Astrocyte (in vitro differentiated cells and primary cell): ENCODE data around the gene EPB41L1. TPM values are rescaled to one million over a fixed set of nuclear protein-coding genes. Genes with fewer than 3 reads are reported as not detected.

ENCODE experiments used
- DNase-seq: peaks from one replicate; pipeline ENCODE4 v3.0.0-alpha.2; 2010; ENCODE audit warnings: low read depth
- FAIRE-seq: peaks from 2 replicates; lab custom pipeline; 2011; peaks lifted over from hg19 to GRCh38; lab: Jason Lieb, UNC
- H2AFZ ChIP-seq: 2 replicates; pipeline ENCODE4 v1.6.0; 2012; ENCODE audit warnings: low read depth, low read length, inconsistent platforms
- H3K27ac ChIP-seq: 2 replicates; pipeline ENCODE4 v1.5.1; 2011; ENCODE audit warnings: low read depth, low read length, inconsistent platforms
- H3K27me3 ChIP-seq: 2 replicates; pipeline ENCODE4 v1.6.0; 2011; ENCODE audit warnings: low read length, inconsistent platforms; ENCODE audit not compliant: insufficient read depth
- H3K36me3 ChIP-seq: 2 replicates; pipeline ENCODE4 v1.5.1; 2011; ENCODE audit warnings: low read length, inconsistent platforms; ENCODE audit not compliant: insufficient read depth
- H3K4me1 ChIP-seq: 2 replicates; pipeline ENCODE4 v1.5.1; 2011; ENCODE audit warnings: low read length, inconsistent platforms; ENCODE audit not compliant: insufficient read depth
- H3K4me2 ChIP-seq: 2 replicates; pipeline ENCODE4 v1.6.0; 2012; ENCODE audit warnings: low read length, inconsistent platforms
- H3K4me3 ChIP-seq: 2 replicates; pipeline ENCODE4 v1.5.1; 2011; ENCODE audit warnings: low read depth, mild to moderate bottlenecking, low read length, inconsistent platforms; ENCODE audit not compliant: insufficient read depth
- H3K79me2 ChIP-seq: 2 replicates; pipeline ENCODE4 v1.6.0; 2012; ENCODE audit warnings: mild to moderate bottlenecking, low read length, inconsistent platforms; ENCODE audit not compliant: insufficient read depth
- H3K9ac ChIP-seq: 2 replicates; pipeline ENCODE4 v1.6.0; 2012; ENCODE audit warnings: mild to moderate bottlenecking, low read length, inconsistent platforms
- H3K9me3 ChIP-seq: 2 replicates; pipeline ENCODE4 v1.5.1; 2012; ENCODE audit warnings: low read depth, mild to moderate bottlenecking, low read length, inconsistent platforms; ENCODE audit not compliant: insufficient read depth
- H4K20me1 ChIP-seq: 2 replicates; pipeline ENCODE4 v1.6.0; 2012; ENCODE audit warnings: low read length, inconsistent platforms; ENCODE audit not compliant: insufficient read depth
- H3K27ac Mint-ChIP-seq: one replicate; pipeline ENCODE4 v1.8.0; 2021; ENCODE audit warnings: mild to moderate bottlenecking, mixed read lengths; ENCODE audit not compliant: unreplicated experiment
- H3K27me3 Mint-ChIP-seq: one replicate; pipeline ENCODE4 v1.8.0; 2021; ENCODE audit warnings: low read depth, mixed read lengths; ENCODE audit not compliant: unreplicated experiment
- H3K36me3 Mint-ChIP-seq: one replicate; pipeline ENCODE4 v1.8.0; 2021; ENCODE audit warnings: low read depth, mixed read lengths; ENCODE audit not compliant: unreplicated experiment
- H3K4me1 Mint-ChIP-seq: one replicate; pipeline ENCODE4 v1.8.0; 2021; ENCODE audit warnings: low read depth, mixed read lengths; ENCODE audit not compliant: unreplicated experiment
- H3K4me3 Mint-ChIP-seq: one replicate; pipeline ENCODE4 v1.8.0; 2021; ENCODE audit warnings: mild to moderate bottlenecking, moderate library complexity, mixed read lengths; ENCODE audit not compliant: unreplicated experiment
- H3K9me3 Mint-ChIP-seq: one replicate; pipeline ENCODE4 v1.8.0; 2021; ENCODE audit warnings: mild to moderate bottlenecking, mixed read lengths; ENCODE audit not compliant: unreplicated experiment
- EZH2 ChIP-seq: IDR thresholded peaks from 2 replicates; pipeline ENCODE4 v1.6.1; 2012; ENCODE audit warnings: mild to moderate bottlenecking, low read length, inconsistent platforms; ENCODE audit not compliant: insufficient read depth
- total RNA-seq: library from RNA; stranded (reverse); gene quantifications from 2 replicates; pipeline ENCODE4 v1.2.1, GENCODE V29; 2021
- TF ChIP-seq, protein P1 (sequence below): IDR thresholded peaks from 2 replicates; pipeline ENCODE4 v1.5.1; 2011; ENCODE audit warnings: low read depth, mild to moderate bottlenecking, inconsistent platforms, low read length, moderate library complexity; ENCODE audit not compliant: insufficient read depth

EPB41L1 gene
- total RNA-seq, 1 donor from 2014 or later = 39.4 TPM

DNA sequence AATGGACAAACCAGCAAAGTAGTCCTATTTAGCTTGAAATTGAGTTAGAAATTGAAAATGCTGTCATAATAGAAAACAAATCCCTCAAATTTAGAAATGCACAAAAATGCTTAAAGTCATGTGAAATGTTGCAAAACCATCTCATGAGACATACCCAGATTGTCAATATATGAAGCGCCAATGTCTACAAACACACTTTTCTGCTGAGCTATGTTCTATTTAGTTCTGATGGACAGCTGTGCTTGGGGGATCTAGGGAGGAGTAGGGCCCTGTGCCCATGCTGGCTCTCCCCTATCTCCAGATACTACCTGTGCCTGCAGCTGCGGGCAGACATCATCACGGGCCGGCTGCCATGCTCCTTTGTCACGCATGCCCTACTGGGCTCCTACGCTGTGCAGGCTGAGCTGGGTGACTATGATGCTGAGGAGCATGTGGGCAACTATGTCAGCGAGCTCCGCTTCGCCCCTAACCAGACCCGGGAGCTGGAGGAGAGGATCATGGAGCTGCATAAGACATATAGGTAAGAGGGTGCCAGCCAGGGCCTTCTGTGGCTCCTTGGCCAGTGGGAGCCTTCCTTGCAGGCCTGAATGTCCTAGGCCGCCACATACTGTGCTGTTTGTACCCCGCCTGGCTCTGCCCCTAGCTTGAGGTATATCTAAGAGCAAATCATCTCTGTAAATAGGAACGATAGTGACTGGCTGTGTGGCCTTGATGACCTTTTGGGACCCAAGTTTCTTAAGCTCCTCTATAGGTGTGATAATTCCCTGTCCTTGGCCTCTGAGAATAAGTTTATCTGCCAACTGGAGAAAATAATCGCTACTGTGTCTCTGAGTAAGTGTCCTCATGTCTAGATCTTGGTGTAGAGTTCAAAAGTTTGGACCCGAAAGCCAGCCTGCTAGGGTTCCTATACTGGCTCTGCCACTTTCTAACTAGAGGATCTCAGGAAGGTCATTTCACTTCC lies 30.6 kb downstream of the EPB41L1 start:
- Histone ChIP-seq H3K4me3 (no peak overlapping the region), H3K27me3 (no peaks in the 10 kb centered on the region), H3K36me3 (no peaks in the 10 kb centered on the region), H4K20me1 (no peaks in the 10 kb centered on the region), H2AFZ (no peak overlapping the region), H3K9ac (no peak overlapping the region), H3K4me1 (peaks cover 7% of the 10 kb centered on the region), H3K4me2 (no peak overlapping the region), H3K27ac (no peak overlapping the region), H3K79me2 (no peaks in the 10 kb centered on the region), H3K9me3 (no peaks in the 10 kb centered on the region)
- FAIRE-seq (no peak), DNase-seq (no peak)
- H3K27ac Mint-ChIP-seq = no peak overlapping the region
- no peak overlapping the region for H3K4me3 Mint-ChIP-seq
- no peaks in the 10 kb centered on the region for H3K27me3 Mint-ChIP-seq
- TF ChIP-seq EZH2 = no peak
- TF ChIP-seq, protein P1, sequence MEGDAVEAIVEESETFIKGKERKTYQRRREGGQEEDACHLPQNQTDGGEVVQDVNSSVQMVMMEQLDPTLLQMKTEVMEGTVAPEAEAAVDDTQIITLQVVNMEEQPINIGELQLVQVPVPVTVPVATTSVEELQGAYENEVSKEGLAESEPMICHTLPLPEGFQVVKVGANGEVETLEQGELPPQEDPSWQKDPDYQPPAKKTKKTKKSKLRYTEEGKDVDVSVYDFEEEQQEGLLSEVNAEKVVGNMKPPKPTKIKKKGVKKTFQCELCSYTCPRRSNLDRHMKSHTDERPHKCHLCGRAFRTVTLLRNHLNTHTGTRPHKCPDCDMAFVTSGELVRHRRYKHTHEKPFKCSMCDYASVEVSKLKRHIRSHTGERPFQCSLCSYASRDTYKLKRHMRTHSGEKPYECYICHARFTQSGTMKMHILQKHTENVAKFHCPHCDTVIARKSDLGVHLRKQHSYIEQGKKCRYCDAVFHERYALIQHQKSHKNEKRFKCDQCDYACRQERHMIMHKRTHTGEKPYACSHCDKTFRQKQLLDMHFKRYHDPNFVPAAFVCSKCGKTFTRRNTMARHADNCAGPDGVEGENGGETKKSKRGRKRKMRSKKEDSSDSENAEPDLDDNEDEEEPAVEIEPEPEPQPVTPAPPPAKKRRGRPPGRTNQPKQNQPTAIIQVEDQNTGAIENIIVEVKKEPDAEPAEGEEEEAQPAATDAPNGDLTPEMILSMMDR = no peak
- no peaks in the 10 kb centered on the region for H3K9me3 Mint-ChIP-seq
- H3K36me3 Mint-ChIP-seq = peaks cover 26% of the 10 kb centered on the region
- H3K4me1 Mint-ChIP-seq = peaks cover 6% of the 10 kb centered on the region

DNA sequence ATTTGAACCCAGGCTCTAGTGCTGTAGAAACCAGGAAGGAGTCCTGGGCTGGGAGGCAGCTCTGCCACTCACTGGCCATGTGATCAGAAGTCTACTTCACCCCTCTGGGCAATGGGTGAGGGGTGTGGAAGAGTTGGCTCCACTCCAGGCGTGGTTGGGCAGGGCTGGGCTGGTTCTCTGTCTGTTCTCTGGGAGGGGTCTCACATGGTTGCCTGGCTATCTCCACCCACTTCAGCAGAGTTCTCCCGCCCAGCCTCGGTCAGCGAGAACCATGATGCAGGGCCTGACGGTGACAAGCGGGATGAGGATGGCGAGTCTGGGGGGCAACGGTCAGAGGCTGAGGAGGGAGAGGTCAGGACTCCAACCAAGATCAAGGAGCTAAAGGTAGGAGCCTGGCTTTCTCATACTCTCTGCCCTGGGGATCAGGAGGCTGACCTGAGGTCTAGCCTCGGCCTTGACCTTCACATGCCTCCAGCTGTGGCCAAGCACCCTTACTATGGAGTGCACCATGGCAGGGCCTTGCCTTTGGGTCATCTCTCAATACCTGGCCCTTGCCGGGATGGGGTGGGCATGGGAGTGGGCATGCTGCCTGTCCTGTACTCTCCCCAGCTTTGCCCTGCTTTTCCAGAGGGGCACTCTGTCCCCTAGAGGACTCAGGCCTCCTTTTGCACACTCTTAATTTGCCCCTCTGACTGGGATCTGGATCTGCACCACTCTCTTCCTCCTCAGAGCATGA lies 39.6 kb downstream of the EPB41L1 start:
- Histone ChIP-seq H3K9ac (no peak overlapping the region), H3K79me2 (no peaks in the 10 kb centered on the region), H3K9me3 (no peaks in the 10 kb centered on the region), H3K4me2 (no peak overlapping the region), H3K27me3 (no peaks in the 10 kb centered on the region), H3K4me1 (no peaks in the 10 kb centered on the region), H4K20me1 (no peaks in the 10 kb centered on the region), H2AFZ (no peak overlapping the region), H3K27ac (no peak overlapping the region), H3K4me3 (no peak overlapping the region), H3K36me3 (no peaks in the 10 kb centered on the region)
- FAIRE-seq (no peak), DNase-seq (no peak)
- TF ChIP-seq EZH2 = no peak
- TF ChIP-seq, protein P1 = no peak
- H3K4me1 Mint-ChIP-seq = no peaks in the 10 kb centered on the region
- H3K27ac Mint-ChIP-seq = no peak overlapping the region
- no peaks in the 10 kb centered on the region for H3K9me3 Mint-ChIP-seq
- H3K27me3 Mint-ChIP-seq = peaks cover 16% of the 10 kb centered on the region
- peak overlapping the region; percentile 40 for H3K4me3 Mint-ChIP-seq
- peaks cover 47% of the 10 kb centered on the region for H3K36me3 Mint-ChIP-seq
